D721Med (cell line): ENCODE measurements around the gene ENOX1.

Experiments
- DNase-seq: peaks from one replicate; pipeline ENCODE4 v3.0.0; 2011; ENCODE audit warnings: low spot score; ENCODE audit not compliant: insufficient read length
- FAIRE-seq: peaks from 2 replicates; lab custom pipeline; 2011; peaks lifted over from hg19 to GRCh38; lab: Jason Lieb, UNC
- CTCF ChIP-seq: IDR thresholded peaks from 2 replicates; pipeline ENCODE4 v1.5.1; 2012; ENCODE audit warnings: mild to moderate bottlenecking, control low read depth; ENCODE audit not compliant: insufficient read depth; ENCODE audit errors: missing control alignments

ENOX1 gene

GRCh38 chr13:43166644-43167457, 619.9 kb downstream of the ENOX1 start:
- FAIRE-seq (no peak), DNase-seq (no peak)
- TF ChIP-seq CTCF: no peak
